Measurements from ENCODE around the gene RNF40.

RNF40 gene

DNA sequence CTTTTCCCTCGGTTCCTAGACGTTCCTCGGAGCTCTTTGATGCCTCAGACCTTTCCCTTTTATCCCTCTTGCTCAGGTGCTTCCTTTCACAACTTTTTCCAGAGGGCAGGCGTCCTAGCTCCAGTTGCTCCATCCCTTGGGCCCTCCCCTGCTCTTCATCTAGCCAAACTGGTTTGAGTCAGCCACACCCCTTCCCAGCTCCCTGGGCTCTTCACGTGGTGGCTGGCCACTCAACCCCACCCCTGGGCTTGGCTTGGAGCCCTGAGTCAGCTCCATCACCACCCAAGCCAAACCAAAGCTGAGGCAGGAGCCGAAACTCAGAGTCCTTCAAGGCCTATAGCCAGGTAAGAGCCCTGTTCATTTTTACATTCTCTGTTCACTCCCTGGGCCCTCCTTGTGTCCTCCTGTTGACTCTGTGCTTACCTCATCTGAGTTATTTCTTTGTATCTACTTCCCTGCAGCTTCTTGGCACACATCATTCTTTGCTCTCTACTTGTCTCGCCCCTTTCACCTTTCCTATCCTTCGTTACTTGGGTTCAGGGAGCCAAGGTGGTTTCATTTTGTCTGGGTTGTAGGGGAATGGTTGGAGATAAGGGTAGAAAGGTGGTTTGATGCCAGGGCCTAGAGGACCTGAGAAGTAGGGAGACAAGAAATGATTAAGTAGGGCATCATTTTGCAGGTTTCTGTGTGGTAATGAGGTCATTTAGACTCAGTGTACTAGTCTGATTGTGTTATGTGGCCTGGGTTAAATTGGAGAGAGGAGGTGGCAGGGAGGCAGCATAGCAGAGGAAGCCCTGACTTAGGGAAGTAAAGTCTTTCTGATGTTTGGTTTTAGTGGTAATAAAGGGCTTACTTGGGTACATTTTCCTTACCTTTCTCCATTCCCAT lies 21.5 kb upstream of the RNF40 start:
- no peak for DNase-seq

GRCh38 chr16:30741461-30741914 lies 20.6 kb upstream of the RNF40 start:
- DNase-seq = no peak

- no peak for DNase-seq
These were observed 18.4 kb upstream of the RNF40 start for GRCh38 chr16:30743716-30744115.

- DNase-seq = no peak
These were observed 17.9 kb upstream of the RNF40 start for GRCh38 chr16:30744183-30744582.

GRCh38 chr16:30745082-30745481 lies 17.0 kb upstream of the RNF40 start:
- DNase-seq = no peak

DNA sequence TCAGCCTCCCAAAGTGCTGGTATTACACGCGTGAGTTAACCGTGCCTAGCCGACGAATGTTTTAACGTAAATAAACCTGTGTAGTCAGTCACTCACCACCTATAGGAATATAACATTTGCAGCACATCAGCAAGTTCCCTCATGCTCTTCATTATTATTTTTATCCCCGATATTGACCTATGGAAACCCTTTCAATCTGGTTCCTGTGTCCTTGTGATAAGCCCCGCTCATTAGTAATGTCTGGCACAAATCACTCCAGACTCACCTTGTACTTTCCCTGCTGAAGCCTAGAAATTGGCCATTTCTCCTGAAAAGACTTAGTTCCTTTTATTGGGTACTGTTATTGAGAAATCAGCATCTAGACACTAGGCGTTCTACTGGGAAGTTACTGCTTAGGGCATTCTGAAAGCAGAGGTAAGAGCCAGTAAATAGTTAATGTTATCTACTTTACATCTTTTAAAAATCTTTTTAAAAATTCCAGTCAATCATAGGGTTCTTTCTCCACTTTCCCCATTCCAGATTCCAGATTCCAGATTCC lies 15.4 kb upstream of the RNF40 start:
- DNase-seq = no peak

GRCh38 chr16:30747331-30747730 lies 14.8 kb upstream of the RNF40 start:
- no peak for DNase-seq

DNA sequence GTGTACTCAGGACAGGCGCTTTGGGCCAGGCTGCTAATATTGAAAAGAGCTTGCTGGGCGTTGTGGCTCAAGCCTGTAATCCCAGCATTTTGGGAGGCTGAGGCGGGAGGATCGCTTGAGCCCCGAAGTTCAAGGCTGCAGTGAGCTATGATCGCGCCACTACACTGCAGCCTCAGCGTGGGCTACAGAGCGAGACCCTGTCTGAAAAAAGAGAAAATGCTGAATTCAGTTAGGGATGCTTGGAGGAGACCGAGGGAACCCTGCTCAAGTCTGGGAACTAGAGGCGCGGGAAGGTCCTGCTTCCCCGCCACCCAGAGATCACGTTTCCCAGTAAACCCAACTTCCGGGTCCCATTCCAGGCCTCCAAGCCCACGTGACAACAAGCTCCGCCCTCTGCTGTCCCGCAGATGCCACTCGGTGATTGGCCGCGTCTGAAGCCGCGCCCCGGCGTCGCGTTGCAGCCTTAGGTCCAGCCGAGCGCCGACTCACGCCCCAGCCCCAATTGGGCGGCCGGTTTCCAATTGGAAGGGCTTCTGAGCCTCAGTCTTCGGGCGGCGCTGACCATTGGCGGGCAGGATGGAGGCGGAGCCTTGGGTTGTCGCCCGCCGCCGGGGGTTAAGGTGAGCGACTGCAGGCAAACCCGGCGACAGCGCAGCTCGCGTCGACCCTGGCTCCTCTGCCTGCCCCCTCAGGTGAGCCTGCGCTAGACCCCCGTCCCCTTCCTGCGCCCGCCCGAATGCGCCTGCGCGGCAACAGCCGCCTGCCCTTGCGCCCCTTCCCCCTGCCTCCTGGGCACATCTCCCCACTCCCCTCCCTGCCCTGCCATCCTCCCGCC lies 14.1 kb upstream of the RNF40 start, which contains the start of gene PHKG2:
Gene PHKG2 (plus strand): TSS at position 627 of the 835 bp plus-strand sequence. CDS start 396 bp downstream, outside the sequence.
- DNase-seq = peak; percentile 97

DNA sequence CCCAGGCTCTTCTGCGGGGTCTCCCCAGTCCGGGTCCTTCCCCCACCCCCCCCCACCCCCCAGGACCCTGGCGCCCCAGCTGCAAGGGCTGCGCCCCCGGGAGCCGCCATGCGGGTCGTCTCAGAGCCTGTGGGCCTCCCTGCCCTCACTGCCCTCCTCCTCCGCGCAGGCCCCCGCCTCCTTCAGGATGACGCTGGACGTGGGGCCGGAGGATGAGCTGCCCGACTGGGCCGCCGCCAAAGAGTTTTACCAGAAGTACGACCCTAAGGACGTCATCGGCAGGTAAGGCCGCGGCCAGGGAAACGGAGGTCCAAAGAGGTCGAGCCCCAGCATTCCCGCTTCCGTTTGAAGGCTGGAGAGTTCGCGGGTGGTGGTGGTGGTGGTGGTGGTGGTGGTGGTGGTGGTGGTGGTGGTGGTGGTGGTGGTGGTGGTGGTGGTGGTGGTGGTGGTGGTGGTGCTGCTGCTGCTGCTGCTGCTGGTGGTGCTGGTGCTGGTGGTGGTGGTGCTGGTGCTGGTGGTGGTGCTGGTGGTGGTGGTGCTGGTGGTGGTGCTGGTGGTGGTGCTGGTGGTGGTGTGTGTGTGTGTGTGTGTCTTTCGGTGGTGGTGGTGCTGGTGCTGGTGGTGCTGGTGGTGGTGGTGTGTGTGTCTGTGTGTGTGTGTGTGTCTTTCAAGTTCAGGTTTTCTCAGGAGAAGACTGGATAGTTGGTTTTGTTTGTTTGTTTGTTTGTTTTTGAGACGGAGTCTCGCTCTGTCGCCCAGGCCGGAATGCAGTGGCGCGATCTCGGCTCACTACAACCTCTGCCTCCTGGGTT lies 13.3 kb upstream of the RNF40 start:
- peak; percentile 16 for DNase-seq

DNA sequence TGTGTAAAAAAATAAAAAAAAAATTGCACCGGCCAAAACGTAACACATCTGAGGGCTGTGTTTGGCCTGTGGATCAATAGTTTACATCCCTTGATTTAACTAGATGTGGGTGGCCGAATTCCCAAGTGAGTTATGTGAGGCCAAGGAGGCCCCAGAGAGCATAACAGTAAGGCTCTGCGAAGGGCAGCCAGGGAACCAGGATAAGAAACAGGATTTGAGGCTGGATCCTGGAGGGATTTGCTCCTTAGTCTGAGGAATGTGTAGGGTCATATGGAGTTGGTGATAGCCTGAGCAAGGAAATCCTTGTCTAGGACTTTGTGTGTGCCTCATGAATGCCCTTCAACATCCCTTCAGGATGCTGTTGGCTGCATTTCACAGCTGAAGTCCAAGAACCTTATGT lies 11.9 kb upstream of the RNF40 start:
- DNase-seq = no peak

DNA sequence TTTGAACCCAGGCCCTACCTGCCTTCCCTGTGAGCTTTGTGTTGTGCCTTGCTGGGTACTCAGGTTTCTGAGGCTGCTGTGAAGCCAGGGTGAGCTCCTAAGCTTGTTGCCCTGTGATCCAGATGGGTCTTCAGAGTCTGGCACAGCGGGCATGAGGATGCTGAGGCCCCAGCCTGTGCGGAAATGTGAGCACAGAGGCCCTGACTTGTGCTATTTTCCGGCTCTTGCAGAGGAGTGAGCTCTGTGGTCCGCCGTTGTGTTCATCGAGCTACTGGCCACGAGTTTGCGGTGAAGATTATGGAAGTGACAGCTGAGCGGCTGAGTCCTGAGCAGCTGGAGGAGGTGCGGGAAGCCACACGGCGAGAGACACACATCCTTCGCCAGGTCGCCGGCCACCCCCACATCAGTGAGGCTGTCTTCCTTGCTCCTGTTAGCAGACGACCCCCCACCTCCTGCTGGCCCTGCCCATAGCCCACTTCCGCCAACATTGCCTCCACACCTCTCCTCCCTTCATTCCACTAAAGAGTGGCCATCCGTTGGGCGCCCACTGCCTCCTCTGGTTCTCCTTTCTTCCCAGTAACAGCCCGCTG lies 11.2 kb upstream of the RNF40 start:
- DNase-seq = no peak

DNA sequence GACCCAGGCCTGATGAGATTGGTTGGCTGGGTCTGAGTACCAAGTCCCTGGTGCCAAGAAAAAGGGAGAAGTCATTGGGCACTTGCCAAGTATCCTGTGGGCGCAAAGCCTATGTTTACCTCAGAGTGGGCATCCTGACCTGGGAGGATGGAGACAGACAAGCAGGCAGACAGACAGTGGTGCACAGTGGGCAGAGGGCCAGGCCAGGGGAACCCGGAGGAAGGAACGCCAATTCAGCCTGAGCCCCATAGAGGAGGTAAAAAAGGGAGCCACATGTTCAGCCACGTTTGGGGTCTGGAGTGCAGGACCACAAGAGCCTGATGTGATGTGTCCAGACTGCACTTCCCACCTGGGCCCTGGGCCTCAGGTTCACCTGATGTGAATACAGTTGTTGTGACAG lies 8.5 kb upstream of the RNF40 start:
- no peak for DNase-seq

- DNase-seq = no peak
These were observed 6.0 kb upstream of the RNF40 start for GRCh38 chr16:30755955-30756780.

GRCh38 chr16:30756781-30757100 lies 5.4 kb upstream of the RNF40 start:
- DNase-seq = no peak

DNA sequence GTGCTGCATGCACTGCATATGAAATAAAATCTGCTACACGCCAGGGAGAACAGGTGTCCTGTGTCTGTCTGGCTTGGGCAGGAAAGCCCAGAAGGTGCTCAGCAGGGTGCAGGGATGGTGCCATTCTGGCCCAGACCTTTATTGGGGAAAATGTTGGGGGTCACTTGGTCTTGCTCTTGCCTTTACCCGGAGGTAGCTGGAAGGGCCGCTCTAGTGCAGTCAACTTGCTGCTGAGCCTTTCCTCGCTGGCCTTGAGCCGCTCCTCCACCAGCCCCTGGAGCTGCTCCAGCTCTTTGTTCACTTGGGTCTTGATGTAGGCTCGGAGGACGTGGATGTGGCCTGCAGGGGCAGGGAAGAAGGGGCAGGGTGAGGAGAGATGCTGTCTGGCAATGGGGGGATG lies 4.8 kb upstream of the RNF40 start:
- no peak for DNase-seq

DNA sequence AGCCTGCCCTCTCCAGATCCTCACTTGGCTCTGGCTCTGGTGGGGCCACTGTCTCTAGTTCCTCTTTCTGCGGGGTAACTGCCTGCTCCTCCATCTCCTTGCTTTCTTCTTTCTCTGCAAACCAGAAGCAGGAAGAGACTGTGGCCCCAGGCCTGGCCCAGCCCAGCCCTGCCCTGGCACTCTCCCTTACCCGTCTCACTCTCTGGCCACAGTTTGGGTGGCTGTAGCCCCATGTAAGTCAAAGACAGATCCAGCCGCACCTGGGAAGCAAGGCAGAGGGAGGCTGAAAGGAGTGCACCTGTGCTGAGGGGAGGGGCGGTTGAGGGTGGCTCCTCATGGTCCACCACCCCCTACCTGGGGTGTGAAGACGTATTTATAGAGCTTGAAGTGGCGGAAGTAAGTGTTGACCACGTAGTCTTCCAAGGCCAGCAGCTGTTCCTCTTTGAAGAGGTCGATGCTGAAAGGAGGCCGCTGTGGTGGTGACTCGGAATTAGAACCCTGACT lies 3.1 kb upstream of the RNF40 start:
- DNase-seq = no peak

- DNase-seq = no peak
These were observed 2.0 kb upstream of the RNF40 start for GRCh38 chr16:30760001-30760559.

GRCh38 chr16:30760577-30761426 lies 1.3 kb upstream of the RNF40 start:
- DNase-seq = no peak

DNA sequence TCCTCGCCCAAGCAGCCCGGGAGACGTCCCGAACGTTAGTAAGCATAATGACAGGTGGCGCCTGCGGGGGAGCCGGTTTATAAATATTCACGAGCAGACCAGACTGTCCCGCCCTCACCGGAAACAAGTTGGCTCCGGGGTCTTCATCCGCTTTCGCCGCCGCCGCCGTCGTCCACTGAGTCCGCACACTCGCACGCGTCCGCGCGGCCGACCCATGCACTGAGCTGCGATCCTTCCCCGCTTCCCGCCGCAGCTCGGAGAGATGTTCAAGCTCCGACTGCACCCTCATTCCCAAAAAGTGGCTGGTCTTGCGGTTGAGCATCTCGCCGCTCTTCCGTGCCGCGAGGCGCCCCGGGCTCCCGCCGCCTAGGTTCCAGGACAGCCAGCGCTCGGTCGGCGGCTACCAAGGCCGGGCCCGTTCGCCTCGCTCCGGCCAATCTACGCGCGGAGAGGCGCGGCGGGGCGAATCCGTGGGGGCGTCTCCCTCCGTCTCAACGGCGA lies 645 bp upstream of the RNF40 start:
- peak; percentile 49 for DNase-seq
